Endothelial cell of umbilical vein (primary cell): Measurements from ENCODE around the gene VAV3. TPM values are rescaled to one million over a fixed set of nuclear protein-coding genes. Genes with fewer than 3 reads are reported as not detected.

Experiments used
- BruUV-seq: library from RNA; stranded (reverse); fragments of 400-500 nt; replicated peaks from 2 replicates; lab custom pipeline; 2021; lab: Mats Ljungman, UMichigan
- CTCF ChIA-PET: fragments of 300-600, 350-600 bp; sonication (Branson Sonifier 250); formaldehyde crosslinking; loops from one replicate; lab custom pipeline; 2021; ENCODE audit warnings: antibody characterized with exemption, inconsistent platforms; lab: Charles Lee
- POLR2A ChIA-PET: fragments of 300-600, 350-600 bp; sonication (Branson Sonifier 250); formaldehyde crosslinking; loops from one replicate; lab custom pipeline; 2021; ENCODE audit warnings: antibody characterized with exemption, inconsistent platforms; lab: Charles Lee
- DNase-seq: peaks from one replicate; pipeline ENCODE4 v3.0.0-alpha.2; 2011; ENCODE audit warnings: low read depth, low spot score
- FAIRE-seq: peaks from 2 replicates; lab custom pipeline; 2011; peaks lifted over from hg19 to GRCh38; lab: Jason Lieb, UNC
- H2AFZ ChIP-seq: 2 replicates; pipeline ENCODE4 v1.6.0; 2012; ENCODE audit warnings: low read depth, low read length, control low read depth, inconsistent platforms
- H3K27ac ChIP-seq: 2 replicates; pipeline ENCODE4 v1.5.1; 2011; ENCODE audit warnings: low read depth, mild to moderate bottlenecking, control low read depth, low read length, moderate library complexity; ENCODE audit not compliant: insufficient read depth
- H3K27me3 ChIP-seq, 2 experiments: 2 replicates each; pipeline versions ENCODE4 v1.6.0 to v1.6.1; 2011; ENCODE audit warnings: low read length in 2 of 2, mixed read lengths in 1 of 2; ENCODE audit not compliant: control insufficient read depth in 2 of 2, insufficient read depth in 2 of 2
- H3K36me3 ChIP-seq, 2 experiments: 2 replicates in 1 of 2; 3 replicates in 1 of 2; pipeline ENCODE4 v1.5.1; 2011; ENCODE audit warnings: low read length in 2 of 2, mild to moderate bottlenecking in 1 of 2, moderate library complexity in 1 of 2; ENCODE audit not compliant: control insufficient read depth in 2 of 2, insufficient read depth in 2 of 2; ENCODE audit errors: extremely low read depth in 1 of 2
- H3K4me1 ChIP-seq: 3 replicates; pipeline ENCODE4 v1.5.1; 2011; ENCODE audit warnings: mild to moderate bottlenecking, low read length; ENCODE audit not compliant: control insufficient read depth, insufficient read depth; ENCODE audit errors: extremely low read depth
- H3K4me2 ChIP-seq: 2 replicates; pipeline ENCODE4 v1.6.1; 2011; ENCODE audit warnings: low read length, control low read depth, mixed read lengths; ENCODE audit not compliant: insufficient read depth
- H3K4me3 ChIP-seq, 3 experiments: fragments of 200-600 bp in 1 of 3; sonication (generic), shearing (Covaris generic) in 1 of 3; replicated peaks in 1 of 3; 2 replicates each; pipeline ENCODE4 v1.5.1; 2011 to 2016; ENCODE audit warnings: control low read depth in 3 of 3, low read length in 3 of 3, mild to moderate bottlenecking in 2 of 3, inconsistent platforms in 1 of 3, low read depth in 1 of 3, moderate library complexity in 1 of 3; ENCODE audit not compliant: insufficient read depth in 1 of 3
- H3K79me2 ChIP-seq: 2 replicates; pipeline ENCODE4 v1.6.0; 2012; ENCODE audit warnings: low read length, inconsistent platforms; ENCODE audit not compliant: control insufficient read depth, insufficient read depth
- H3K9ac ChIP-seq: replicated peaks from 2 replicates; pipeline ENCODE3; 2011; ENCODE audit warnings: low read length, control low read depth; ENCODE audit not compliant: insufficient read depth; ENCODE audit errors: extremely low read depth
- H3K9me1 ChIP-seq: replicated peaks from 3 replicates; pipeline ENCODE4 v1.6.0; 2011; ENCODE audit warnings: mild to moderate bottlenecking, low read length; ENCODE audit not compliant: control insufficient read depth, insufficient read depth; ENCODE audit errors: extremely low read depth
- H3K9me3 ChIP-seq: replicated peaks from 2 replicates; pipeline ENCODE4 v1.5.1; 2012; ENCODE audit warnings: low read length, inconsistent platforms; ENCODE audit not compliant: control insufficient read depth, insufficient read depth
- H4K20me1 ChIP-seq: replicated peaks from 2 replicates; pipeline ENCODE3; 2011; ENCODE audit warnings: mild to moderate bottlenecking, low read length; ENCODE audit not compliant: control insufficient read depth, insufficient read depth; ENCODE audit errors: extremely low read depth
- CTCF ChIP-seq, 2 donors: IDR thresholded peaks; 1 replicate in 1 of 2; 2 replicates in 1 of 2; pipeline ENCODE4 v1.5.1; 2011; ENCODE audit warnings: low read length in 2 of 2, mild to moderate bottlenecking in 2 of 2, moderate library complexity in 2 of 2, control low read depth in 1 of 2, inconsistent platforms in 1 of 2, low read depth in 1 of 2; ENCODE audit not compliant: insufficient read depth in 1 of 2; ENCODE audit errors: extremely low read depth in 1 of 2
- EZH2 ChIP-seq: IDR thresholded peaks from 2 replicates; pipeline ENCODE4 v1.6.1; 2012; ENCODE audit warnings: borderline replicate concordance, low read depth, mild to moderate bottlenecking, moderate library complexity, low read length, inconsistent platforms; ENCODE audit not compliant: severe bottlenecking
- FOS ChIP-seq: IDR thresholded peaks from 2 replicates; pipeline ENCODE4 v1.6.1; 2011; ENCODE audit warnings: mild to moderate bottlenecking, low read length, moderate library complexity, borderline replicate concordance; ENCODE audit not compliant: insufficient read depth
- GATA2 ChIP-seq: IDR thresholded peaks from 2 replicates; pipeline ENCODE4 v1.7.0; 2011; ENCODE audit warnings: low read depth, mild to moderate bottlenecking, moderate library complexity, mixed read lengths, low read length; ENCODE audit not compliant: insufficient read length, insufficient read depth
- JUN ChIP-seq: IDR thresholded peaks from 2 replicates; pipeline ENCODE4 v1.6.1; 2011; ENCODE audit warnings: borderline replicate concordance, low read depth; ENCODE audit not compliant: insufficient read length, insufficient read depth
- MAX ChIP-seq: IDR thresholded peaks from 2 replicates; pipeline ENCODE4 v1.6.1; 2011; ENCODE audit not compliant: insufficient read depth, insufficient read length
- MYC ChIP-seq: IDR thresholded peaks from one replicate; pipeline ENCODE4 v1.6.1; 2011; ENCODE audit warnings: mild to moderate bottlenecking, low read depth, low read length
- POLR2A ChIP-seq: IDR thresholded peaks from 2 replicates; pipeline ENCODE4 v1.6.1; 2012; ENCODE audit warnings: low read depth, mild to moderate bottlenecking, control low read depth, low read length
- POLR2AphosphoS5 ChIP-seq: IDR thresholded peaks from 2 replicates; pipeline ENCODE4 v1.6.1; 2012; ENCODE audit warnings: low read depth, mild to moderate bottlenecking, control low read depth, low read length, moderate library complexity; ENCODE audit not compliant: insufficient read depth
- dilution Hi-C: fragments of 300-500 bp; cut with MboI; formaldehyde crosslinking; loops from one replicate; pipeline ENCODE4 v1.15.0; 2019; ENCODE audit warnings: low sequenced_read_pairs; ENCODE audit not compliant: extremely low pct_ligation_motif_present
- intact Hi-C: fragments of 100-400 bp; cut with micrococcal nuclease; formaldehyde crosslinking; loops from one replicate; pipeline ENCODE4 v1.10.0; 2022
- polyA plus RNA-seq, 4 experiments: library from polyadenylated mRNA; depleted of rRNA in 3 of 4; stranded (reverse) in 3 of 4; unstranded in 1 of 4; fragments of >200 nt; gene quantifications; 2 replicates each; pipeline versions ENCODE4 v1.2.1 to v1.2.3, GENCODE V29; 2011 to 2012; ENCODE audit warnings: missing spikeins in 1 of 4
- total RNA-seq: library from RNA; stranded (reverse); gene quantifications from 2 replicates; pipeline ENCODE4 v1.2.3, GENCODE V29; 2021

VAV3 gene
- total and polyA plus RNA-seq, 2 donors (not counting 3 experiments of a cell fraction or from before 2014, with no cell fraction given), result 0.18 to 1.5 TPM

- Histone ChIP-seq H3K4me2 (no peak overlapping the region), H3K27me3 (peaks cover 0 to 6% of the 10 kb centered on the region in 2 experiments), H3K9me3 (no peaks in the 10 kb centered on the region), H3K27ac (no peak overlapping the region), H2AFZ (no peak overlapping the region), H3K79me2 (no peaks in the 10 kb centered on the region), H3K36me3 (no peaks in the 10 kb centered on the region), H3K9ac (no peak overlapping the region), H4K20me1 (no peaks in the 10 kb centered on the region), H3K4me1 (no peaks in the 10 kb centered on the region), H3K4me3 (no peak overlapping the region), H3K9me1 (no peaks in the 10 kb centered on the region)
- dilution Hi-C loops (no loop called here), intact Hi-C loops (no loop called here)
- TF ChIP-seq JUN, result no peak
- no peak for TF ChIP-seq CTCF (IDR thresholded peaks at IDR 0.05; ENCODE audit: extremely low read depth in 1 of 2, insufficient read depth in 1 of 2, low read depth in 1 of 2, low read length in 2 of 2)
- TF ChIP-seq POLR2AphosphoS5, result no peak
- no peak for TF ChIP-seq FOS
- TF ChIP-seq POLR2A, result no peak
- DNase-seq (no peak), FAIRE-seq (no peak)
- BruUV-seq, result no TSS peak
- ChIA-PET CTCF (no interaction called here), POLR2A (no interaction called here)
Observed at GRCh38 chr1:107835151-107835670, 129.8 kb downstream of the VAV3 start.

GRCh38 chr1:107833061-107833460 lies 131.9 kb downstream of the VAV3 start:
- Histone ChIP-seq H3K4me2 (no peak overlapping the region), H3K36me3 (no peaks in the 10 kb centered on the region), H4K20me1 (no peaks in the 10 kb centered on the region), H3K79me2 (no peaks in the 10 kb centered on the region), H3K9me1 (no peaks in the 10 kb centered on the region), H3K27ac (no peak overlapping the region), H3K9ac (no peak overlapping the region), H2AFZ (no peak overlapping the region), H3K27me3 (no peaks in the 10 kb centered on the region), H3K4me3 (no peak overlapping the region), H3K9me3 (no peaks in the 10 kb centered on the region), H3K4me1 (peaks cover 11% of the 10 kb centered on the region)
- ChIA-PET POLR2A (no interaction called here), CTCF (no interaction called here)
- no peak for DNase-seq
- no peak for FAIRE-seq
- TF ChIP-seq GATA2 (no peak), MYC (no peak), POLR2A (no peak), JUN (no peak), MAX (no peak), EZH2 (no peak), POLR2AphosphoS5 (no peak), FOS (no peak), CTCF (IDR thresholded peaks at IDR 0.05; ENCODE audit: extremely low read depth in 1 of 2, insufficient read depth in 1 of 2, low read depth in 1 of 2, low read length in 2 of 2) (no peak)
- BruUV-seq, result no TSS peak
- dilution Hi-C loops (no loop called here), intact Hi-C loops (no loop called here)
